ENCODE results near the gene PAK5. TPM values are rescaled to one million over a fixed set of nuclear protein-coding genes. Genes with fewer than 3 reads are reported as not detected.

Gene PAK5
- total RNA-seq, 5 donors from 2014 or later (not counting 1 experiment from before 2014, with no cell fraction given) = not detected

DNA sequence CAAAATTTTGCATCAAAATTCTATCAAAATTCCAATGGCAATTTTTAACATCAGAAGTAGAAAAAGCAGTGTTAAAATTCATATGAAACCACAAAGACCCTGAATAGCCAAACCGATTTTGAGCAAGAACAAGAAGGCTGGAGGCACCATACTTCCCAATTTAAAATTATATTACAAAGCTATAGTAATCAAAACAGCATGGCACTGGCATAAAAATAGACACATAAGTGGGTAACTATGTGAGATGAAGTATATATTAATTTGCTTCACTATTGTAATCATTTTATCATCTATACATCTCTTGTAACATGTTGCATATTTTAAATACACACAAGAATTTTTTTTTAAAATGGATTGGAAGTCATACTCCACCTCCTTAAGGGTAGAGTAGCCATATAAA lies 77.4 kb downstream of the PAK5 start:
- no peaks in the 10 kb centered on the region for H3K9me3 ChIP-seq
- H3K4me1 Mint-ChIP-seq = no peaks in the 10 kb centered on the region
- ATAC-seq (replicated peaks in 1 of 4) (no peak), DNase-seq (no peak)
- H3K27ac ChIP-seq (ENCODE audit: low read length) = no peak overlapping the region
- H3K27me3 ChIP-seq (replicated peaks in 1 of 2; ENCODE audit: control insufficient read depth in 2 of 2, extremely low read depth in 1 of 2, insufficient read depth in 2 of 2, low read length in 1 of 2) = no peaks in the 10 kb centered on the region
- POLR2A ChIA-PET = no interaction called here
- no peak overlapping the region for H3K4me3 ChIP-seq (ENCODE audit: control insufficient read depth in 1 of 2, extremely low read depth in 1 of 2, low read length in 1 of 2)
- peaks cover 3 to 15% (median 10%) of the 10 kb centered on the region in 3 donors for H3K9me3 Mint-ChIP-seq
- no peaks in the 10 kb centered on the region for H3K36me3 Mint-ChIP-seq
- H3K4me3 Mint-ChIP-seq = no peak overlapping the region
- no peaks in the 10 kb centered on the region for H3K36me3 ChIP-seq (ENCODE audit: control insufficient read depth in 2 of 2, extremely low read depth in 1 of 2, insufficient read depth in 1 of 2, low read length in 1 of 2)
- H3K27ac Mint-ChIP-seq = no peak overlapping the region
- H3K4me1 ChIP-seq (ENCODE audit: control insufficient read depth in 1 of 2, extremely low read depth in 1 of 2, insufficient read depth in 2 of 2, low read length in 2 of 2) = no peaks in the 10 kb centered on the region
- CTCF ChIA-PET = no interaction called here
- WGBS (ENCODE audit: insufficient coverage) = no CpG with 5 or more reads among the region's 1 CpG
- no peaks in the 10 kb centered on the region for H3K27me3 Mint-ChIP-seq

DNA sequence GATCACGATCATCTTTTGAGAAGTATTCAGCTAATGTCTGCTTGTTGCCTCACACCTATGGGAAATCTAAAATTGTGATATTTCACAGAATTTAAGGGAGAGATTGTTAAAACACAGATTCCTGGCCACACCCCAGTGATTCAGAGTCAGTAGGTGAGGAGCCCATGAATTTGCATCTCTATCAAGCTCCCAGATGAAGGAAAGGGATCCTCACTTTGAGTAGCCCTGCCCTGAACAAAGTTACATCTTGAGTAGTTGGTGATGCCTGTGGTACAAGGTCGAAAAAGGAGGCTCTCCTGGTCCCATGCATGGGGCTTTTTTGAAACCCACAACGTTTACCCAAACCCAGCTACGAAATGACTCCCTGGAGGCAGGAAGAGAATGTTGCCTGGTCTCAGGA lies 79.5 kb downstream of the PAK5 start:
- Mint-ChIP-seq H3K27ac (no peak overlapping the region), H3K27me3 (no peaks in the 10 kb centered on the region), H3K9me3 (peaks cover 3 to 15% (median 10%) of the 10 kb centered on the region in 3 donors), H3K36me3 (no peaks in the 10 kb centered on the region), H3K4me1 (no peaks in the 10 kb centered on the region), H3K4me3 (no peak overlapping the region)
- no peak overlapping the region for H3K27ac ChIP-seq (ENCODE audit: low read length)
- H3K4me1 ChIP-seq (ENCODE audit: control insufficient read depth in 1 of 2, extremely low read depth in 1 of 2, insufficient read depth in 2 of 2, low read length in 2 of 2) = no peaks in the 10 kb centered on the region
- DNase-seq (no peak), ATAC-seq (replicated peaks in 1 of 4) (no peak)
- CTCF ChIA-PET = no interaction called here
- POLR2A ChIA-PET = no interaction called here
- 20% methylated on average over 1 of the region's 4 CpGs for WGBS (ENCODE audit: insufficient coverage)
- no peak overlapping the region for H3K4me3 ChIP-seq (ENCODE audit: control insufficient read depth in 1 of 2, extremely low read depth in 1 of 2, low read length in 1 of 2)
- no peaks in the 10 kb centered on the region for H3K9me3 ChIP-seq
- H3K36me3 ChIP-seq (ENCODE audit: control insufficient read depth in 2 of 2, extremely low read depth in 1 of 2, insufficient read depth in 1 of 2, low read length in 1 of 2) = no peaks in the 10 kb centered on the region
- no peaks in the 10 kb centered on the region for H3K27me3 ChIP-seq (replicated peaks in 1 of 2; ENCODE audit: control insufficient read depth in 2 of 2, extremely low read depth in 1 of 2, insufficient read depth in 2 of 2, low read length in 1 of 2)

DNA sequence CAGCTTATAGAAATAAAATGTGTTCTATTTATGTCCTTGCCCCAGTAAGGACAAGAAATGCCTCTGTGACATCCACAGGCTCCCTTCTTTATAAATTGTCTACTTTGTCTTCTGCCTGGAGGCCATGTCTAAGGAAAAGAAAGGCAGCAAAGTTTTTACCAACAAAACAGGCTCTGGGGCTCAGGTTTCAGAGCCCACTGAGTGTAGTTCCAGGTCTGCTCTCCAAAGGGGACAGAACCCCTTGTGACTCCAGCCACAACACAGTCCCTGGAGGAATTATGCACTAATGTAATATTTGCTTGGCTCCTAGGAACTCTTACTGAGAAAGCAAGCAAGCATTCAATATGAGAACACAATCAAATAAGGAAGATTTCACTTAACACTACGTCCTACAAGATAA lies 80.1 kb downstream of the PAK5 start:
- H3K36me3 Mint-ChIP-seq = no peaks in the 10 kb centered on the region
- H3K27ac ChIP-seq (ENCODE audit: low read length) = no peak overlapping the region
- no peaks in the 10 kb centered on the region for H3K27me3 Mint-ChIP-seq
- ChIA-PET POLR2A (no interaction called here), CTCF (no interaction called here)
- H3K4me1 Mint-ChIP-seq = no peaks in the 10 kb centered on the region
- WGBS (ENCODE audit: insufficient coverage) = no CpG with 5 or more reads among the region's 1 CpG
- peaks cover 3 to 15% (median 10%) of the 10 kb centered on the region in 3 donors for H3K9me3 Mint-ChIP-seq
- no peaks in the 10 kb centered on the region for H3K27me3 ChIP-seq (replicated peaks in 1 of 2; ENCODE audit: control insufficient read depth in 2 of 2, extremely low read depth in 1 of 2, insufficient read depth in 2 of 2, low read length in 1 of 2)
- H3K9me3 ChIP-seq = no peaks in the 10 kb centered on the region
- H3K4me3 ChIP-seq (ENCODE audit: control insufficient read depth in 1 of 2, extremely low read depth in 1 of 2, low read length in 1 of 2) = no peak overlapping the region
- no peak for ATAC-seq (replicated peaks in 1 of 4)
- no peaks in the 10 kb centered on the region for H3K4me1 ChIP-seq (ENCODE audit: control insufficient read depth in 1 of 2, extremely low read depth in 1 of 2, insufficient read depth in 2 of 2, low read length in 2 of 2)
- no peaks in the 10 kb centered on the region for H3K36me3 ChIP-seq (ENCODE audit: control insufficient read depth in 2 of 2, extremely low read depth in 1 of 2, insufficient read depth in 1 of 2, low read length in 1 of 2)
- no peak for DNase-seq
- no peak overlapping the region for H3K27ac Mint-ChIP-seq
- no peak overlapping the region for H3K4me3 Mint-ChIP-seq

DNA sequence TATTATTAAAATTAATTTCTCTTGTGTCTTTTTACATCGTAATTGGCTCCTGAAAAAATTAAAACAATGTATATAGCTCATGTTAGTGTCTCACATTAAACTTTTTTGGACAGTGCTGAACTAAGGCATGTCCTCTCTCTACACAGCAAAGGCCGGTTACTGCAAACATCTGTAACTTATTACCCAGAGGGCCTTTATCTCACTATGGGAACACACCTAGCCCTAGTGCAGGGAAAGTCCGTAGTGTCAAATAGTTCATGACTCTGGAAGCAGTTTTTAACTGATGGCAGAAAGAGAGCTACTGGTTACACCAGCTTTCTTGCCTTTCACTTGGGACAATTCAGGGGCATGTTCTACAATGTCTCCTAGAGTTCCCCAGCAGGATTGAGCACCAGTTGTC lies 82.2 kb downstream of the PAK5 start:
- no peak for DNase-seq
- H3K27ac Mint-ChIP-seq = no peak overlapping the region
- no peaks in the 10 kb centered on the region for H3K27me3 Mint-ChIP-seq
- no peak overlapping the region for H3K4me3 Mint-ChIP-seq
- Histone ChIP-seq H3K36me3 (ENCODE audit: control insufficient read depth in 2 of 2, extremely low read depth in 1 of 2, insufficient read depth in 1 of 2, low read length in 1 of 2) (no peaks in the 10 kb centered on the region), H3K9me3 (no peaks in the 10 kb centered on the region), H3K27me3 (replicated peaks in 1 of 2; ENCODE audit: control insufficient read depth in 2 of 2, extremely low read depth in 1 of 2, insufficient read depth in 2 of 2, low read length in 1 of 2) (no peaks in the 10 kb centered on the region), H3K4me1 (ENCODE audit: control insufficient read depth in 1 of 2, extremely low read depth in 1 of 2, insufficient read depth in 2 of 2, low read length in 2 of 2) (no peaks in the 10 kb centered on the region), H3K4me3 (ENCODE audit: control insufficient read depth in 1 of 2, extremely low read depth in 1 of 2, low read length in 1 of 2) (no peak overlapping the region), H3K27ac (ENCODE audit: low read length) (no peak overlapping the region)
- H3K36me3 Mint-ChIP-seq = no peaks in the 10 kb centered on the region
- no peaks in the 10 kb centered on the region for H3K4me1 Mint-ChIP-seq
- 70% methylated on average over 1 of the region's 3 CpGs for WGBS (ENCODE audit: insufficient coverage)
- peaks cover under 1 to 15% (median 8%) of the 10 kb centered on the region in 3 donors for H3K9me3 Mint-ChIP-seq
- ATAC-seq (replicated peaks in 1 of 4) = no peak
- POLR2A ChIA-PET = no interaction called here
- CTCF ChIA-PET = no interaction called here

DNA sequence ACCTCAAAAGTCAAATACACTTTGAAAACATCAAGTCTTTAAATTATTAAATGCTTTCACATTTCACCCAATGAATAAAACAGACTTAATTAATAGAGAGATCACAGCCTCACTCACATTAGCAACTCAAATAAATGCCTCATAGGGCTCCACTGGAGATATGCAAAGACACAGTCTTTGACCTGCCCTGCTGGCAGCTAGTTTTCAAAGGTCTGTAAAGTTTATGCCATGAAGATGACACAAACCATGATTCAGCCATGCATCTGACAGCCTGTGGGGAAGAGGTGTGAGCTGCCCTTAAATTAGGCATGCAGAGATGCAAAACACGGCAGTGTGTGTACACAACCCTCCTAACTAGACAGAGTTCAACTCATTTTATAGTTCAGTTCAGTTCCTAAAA lies 83.6 kb downstream of the PAK5 start:
- no peak overlapping the region for H3K27ac ChIP-seq (ENCODE audit: low read length)
- H3K9me3 ChIP-seq = no peaks in the 10 kb centered on the region
- H3K36me3 ChIP-seq (ENCODE audit: control insufficient read depth in 2 of 2, extremely low read depth in 1 of 2, insufficient read depth in 1 of 2, low read length in 1 of 2) = no peaks in the 10 kb centered on the region
- H3K4me1 Mint-ChIP-seq = no peaks in the 10 kb centered on the region
- H3K4me1 ChIP-seq (ENCODE audit: control insufficient read depth in 1 of 2, extremely low read depth in 1 of 2, insufficient read depth in 2 of 2, low read length in 2 of 2) = no peaks in the 10 kb centered on the region
- ChIA-PET CTCF (no interaction called here), POLR2A (no interaction called here)
- no peaks in the 10 kb centered on the region for H3K27me3 ChIP-seq (replicated peaks in 1 of 2; ENCODE audit: control insufficient read depth in 2 of 2, extremely low read depth in 1 of 2, insufficient read depth in 2 of 2, low read length in 1 of 2)
- H3K4me3 ChIP-seq (ENCODE audit: control insufficient read depth in 1 of 2, extremely low read depth in 1 of 2, low read length in 1 of 2) = no peak overlapping the region
- no peaks in the 10 kb centered on the region for H3K27me3 Mint-ChIP-seq
- no peak for ATAC-seq (replicated peaks in 1 of 4)
- no peak overlapping the region for H3K27ac Mint-ChIP-seq
- WGBS (ENCODE audit: insufficient coverage) = 40% methylated on average over 1 of the region's 1 CpG
- H3K36me3 Mint-ChIP-seq = no peaks in the 10 kb centered on the region
- H3K4me3 Mint-ChIP-seq = no peak overlapping the region
- peaks cover 0 to 8% (median 8%) of the 10 kb centered on the region in 3 donors for H3K9me3 Mint-ChIP-seq
- DNase-seq = no peak

DNA sequence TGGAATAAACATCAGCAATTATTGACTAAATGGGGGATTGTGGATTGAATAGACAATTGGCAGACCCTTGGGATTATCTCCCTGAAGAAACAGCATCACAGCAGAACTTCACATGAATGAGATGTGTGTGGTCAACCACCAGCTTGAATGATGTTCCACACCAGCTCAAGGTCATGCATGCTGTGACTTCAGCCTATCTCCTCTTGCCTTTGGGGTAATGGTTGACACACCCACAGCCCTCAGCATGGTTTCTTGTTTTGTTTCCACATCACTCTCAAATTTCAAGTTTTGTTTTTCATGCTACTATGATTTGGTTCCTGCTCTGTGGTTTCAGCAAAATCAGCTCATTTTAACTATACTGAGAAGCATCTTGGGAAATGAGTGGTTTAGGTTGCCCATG lies 94.3 kb downstream of the PAK5 start:
- CTCF ChIA-PET = interaction anchor here in 1 of 2 donors (0.6 kb wide), 1 partner anchor 165 kb away, joined by 4 read pairs; no protein-coding TSS in a partner anchor
- no peak overlapping the region for H3K27ac ChIP-seq (ENCODE audit: low read length)
- H3K36me3 ChIP-seq (ENCODE audit: control insufficient read depth in 2 of 2, extremely low read depth in 1 of 2, insufficient read depth in 1 of 2, low read length in 1 of 2) = no peaks in the 10 kb centered on the region
- H3K4me1 ChIP-seq (ENCODE audit: control insufficient read depth in 1 of 2, extremely low read depth in 1 of 2, insufficient read depth in 2 of 2, low read length in 2 of 2) = no peaks in the 10 kb centered on the region
- ATAC-seq (replicated peaks in 1 of 4) = no peak
- H3K4me1 Mint-ChIP-seq = no peaks in the 10 kb centered on the region
- H3K36me3 Mint-ChIP-seq = no peaks in the 10 kb centered on the region
- no peaks in the 10 kb centered on the region for H3K27me3 ChIP-seq (replicated peaks in 1 of 2; ENCODE audit: control insufficient read depth in 2 of 2, extremely low read depth in 1 of 2, insufficient read depth in 2 of 2, low read length in 1 of 2)
- H3K9me3 Mint-ChIP-seq = peaks cover 9 to 10% (median 9%) of the 10 kb centered on the region in 3 donors
- H3K9me3 ChIP-seq = no peaks in the 10 kb centered on the region
- no peaks in the 10 kb centered on the region for H3K27me3 Mint-ChIP-seq
- no peak overlapping the region for H3K4me3 ChIP-seq (ENCODE audit: control insufficient read depth in 1 of 2, extremely low read depth in 1 of 2, low read length in 1 of 2)
- DNase-seq = no peak
- POLR2A ChIA-PET = no interaction called here
- no peak overlapping the region for H3K27ac Mint-ChIP-seq
- no peak overlapping the region for H3K4me3 Mint-ChIP-seq

DNA sequence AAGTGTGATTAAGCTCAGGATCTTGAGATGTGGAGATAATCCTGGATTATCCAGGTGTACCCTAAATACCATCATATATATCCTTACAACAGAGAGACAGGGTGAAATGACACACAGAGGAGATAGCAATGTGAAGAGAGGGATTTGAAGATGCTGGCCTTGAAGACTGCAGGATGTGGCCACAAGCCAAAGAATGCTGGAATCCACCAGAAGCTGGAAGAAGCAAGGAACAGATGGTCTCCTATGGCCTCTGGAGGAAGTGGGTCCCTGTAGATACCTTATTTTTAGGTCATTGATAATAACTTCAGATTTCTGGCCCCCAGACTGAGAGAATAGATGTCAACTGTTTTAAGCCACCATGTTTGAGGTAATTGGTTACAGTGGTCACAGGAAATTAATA lies 95.0 kb downstream of the PAK5 start:
- no peaks in the 10 kb centered on the region for H3K27me3 ChIP-seq (replicated peaks in 1 of 2; ENCODE audit: control insufficient read depth in 2 of 2, extremely low read depth in 1 of 2, insufficient read depth in 2 of 2, low read length in 1 of 2)
- H3K27ac ChIP-seq (ENCODE audit: low read length) = no peak overlapping the region
- H3K4me3 ChIP-seq (ENCODE audit: control insufficient read depth in 1 of 2, extremely low read depth in 1 of 2, low read length in 1 of 2) = no peak overlapping the region
- no peaks in the 10 kb centered on the region for H3K9me3 ChIP-seq
- POLR2A ChIA-PET = no interaction called here
- Mint-ChIP-seq H3K36me3 (no peaks in the 10 kb centered on the region), H3K27me3 (no peaks in the 10 kb centered on the region), H3K4me1 (no peaks in the 10 kb centered on the region), H3K4me3 (no peak overlapping the region), H3K9me3 (peaks cover 9 to 10% (median 9%) of the 10 kb centered on the region in 3 donors), H3K27ac (no peak overlapping the region)
- ATAC-seq (replicated peaks in 1 of 4) = no peak
- H3K36me3 ChIP-seq (ENCODE audit: control insufficient read depth in 2 of 2, extremely low read depth in 1 of 2, insufficient read depth in 1 of 2, low read length in 1 of 2) = no peaks in the 10 kb centered on the region
- DNase-seq = no peak
- CTCF ChIA-PET = interaction anchor here in 1 of 2 donors (0.6 kb wide), 1 partner anchor 165 kb away, joined by 4 read pairs; no protein-coding TSS in a partner anchor
- no peaks in the 10 kb centered on the region for H3K4me1 ChIP-seq (ENCODE audit: control insufficient read depth in 1 of 2, extremely low read depth in 1 of 2, insufficient read depth in 2 of 2, low read length in 2 of 2)
